Right lobe of liver (tissue), 6 donors: ENCODE results near the gene RUNX2. TPM values are rescaled to one million over a fixed set of nuclear protein-coding genes. Genes with fewer than 3 reads are reported as not detected.

ENCODE experiments used
- ATAC-seq, 4 donors: fragments of 200-7000 bp; cut with Tn5 transposase; one replicate each; pipeline ENCODE4 v1.9.1; 2020; ENCODE audit warnings: mild to moderate bottlenecking in 4 of 4, moderate library complexity in 4 of 4
- DNase-seq, 3 donors: peaks; one replicate each; pipeline ENCODE4 v3.0.0-alpha.2; 2020
- H3K27ac ChIP-seq, 3 donors: fragments of 200-600 bp; one replicate each; pipeline ENCODE4 v1.8.0; 2022
- H3K27me3 ChIP-seq, 2 donors: fragments of 200-600 bp; one replicate each; pipeline ENCODE4 v1.8.0; 2022
- H3K36me3 ChIP-seq, 4 donors: fragments of 200-600 bp; sonication (generic) in 1 of 4; one replicate each; pipeline versions ENCODE4 v1.5.1 to v1.8.0; 2017 to 2022; ENCODE audit warnings: control low read depth in 1 of 4
- H3K4me1 ChIP-seq, 4 donors: fragments of 200-600 bp; sonication (generic) in 1 of 4; one replicate each; pipeline versions ENCODE4 v1.5.1 to v1.8.0; 2017 to 2022; ENCODE audit warnings: control low read depth in 1 of 4
- H3K4me3 ChIP-seq, 3 donors: fragments of 200-600 bp; one replicate each; pipeline ENCODE4 v1.8.0; 2022
- H3K9me3 ChIP-seq, 4 donors: fragments of 200-600 bp; sonication (generic) in 1 of 4; one replicate each; pipeline versions ENCODE4 v1.5.1 to v1.8.0; 2017 to 2022; ENCODE audit warnings: control low read depth in 1 of 4
- POLR2A ChIP-seq: fragments of 450-650 bp; IDR thresholded peaks from one replicate; pipeline ENCODE4 v1.6.1; 2017; ENCODE audit warnings: antibody characterized with exemption, mild to moderate bottlenecking
- WGBS: methylation state at CpG from one replicate; pipeline ENCODE4 v1.1.6; 2018; ENCODE audit warnings: low coverage, low lambda C conversion rate; ENCODE audit not compliant: insufficient coverage; ENCODE audit errors: missing lambda C conversion rate; 5-methylcytosine and 5-hydroxymethylcytosine counted together
- intact Hi-C, 2 donors: fragments of 100-400 bp; cut with DNase I; formaldehyde crosslinking; loops; one replicate each; pipeline versions ENCODE4 v1.11.2 to v1.14.1; 2022
- total RNA-seq, 6 experiments: library from RNA; depleted of rRNA in 2 of 6; stranded (reverse); fragments of >200 nt in 2 of 6; fragmentation: NEBNext Ultra II Directional in 3 of 6; extraction: Animal tissue kit (Norgen Biotek cat#: 25700) in 3 of 6; gene quantifications; one replicate each; pipeline versions ENCODE4 v1.1.0 to v1.2.4, GENCODE V29; 2016 to 2023
- TF ChIP-seq, protein P1 (sequence below), 4 donors: fragments of 200-600 bp in 3 of 4; fragments of 450-650 bp in 1 of 4; IDR thresholded peaks; one replicate each; pipeline versions ENCODE4 v1.5.1 to v1.8.0; 2016 to 2022; ENCODE audit warnings: antibody characterized with exemption in 4 of 4, mild to moderate bottlenecking in 2 of 4
- donor health status: DM: no; HTN: yes; CAD: no.
- donor health status: DM: no; HTN: no; CAD: no.
- donor health status: DM: no; HTN: no; CAD: no.
- donor health status: DM: no; HTN: yes; CAD: no.
- donor health status: DM: no; HTN: yes; CAD: no.

RUNX2 gene
- total RNA-seq, 6 experiments from 2014 or later = 0.15 to 0.80 (median 0.43) TPM

DNA sequence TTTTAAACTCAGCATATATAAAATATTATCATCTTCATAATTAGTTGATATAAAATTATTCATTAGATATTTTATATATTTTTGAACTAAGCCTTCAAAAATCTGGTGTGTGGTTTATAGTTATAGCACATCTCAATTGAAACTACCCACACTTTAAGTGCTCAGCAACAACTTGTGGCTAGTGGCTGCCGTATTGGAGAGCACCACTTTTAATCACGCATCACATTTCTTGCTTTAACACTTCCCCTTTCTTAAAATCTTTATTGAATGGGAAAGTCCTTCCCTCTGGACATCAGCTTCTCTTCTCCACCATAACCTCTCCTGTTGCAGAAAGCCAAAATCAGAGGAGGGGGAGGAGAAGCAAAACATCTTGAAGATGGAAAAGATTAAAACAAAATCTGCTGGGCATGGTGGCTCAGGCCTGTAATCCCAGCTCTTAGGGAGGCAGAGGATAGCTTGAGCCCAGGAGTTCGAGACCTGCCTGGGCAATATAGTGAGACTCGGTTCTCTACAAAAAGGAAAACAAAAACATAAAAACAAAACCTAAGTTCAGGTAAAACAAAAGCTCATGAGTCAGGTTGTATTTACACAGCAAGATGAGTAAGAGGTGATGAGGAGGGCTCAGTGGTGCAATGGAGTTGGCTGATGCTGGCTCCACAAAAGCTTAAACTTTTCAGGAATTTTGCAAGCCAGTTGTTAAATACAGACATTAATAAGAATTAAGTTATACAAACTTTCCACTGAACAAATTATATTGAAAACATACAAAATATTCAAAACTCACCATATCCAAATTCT lies 286.6 kb downstream of the RUNX2 start:
- no peak for ATAC-seq
- no peak overlapping the region for H3K4me3 ChIP-seq
- no peak for DNase-seq
- intact Hi-C loops = no loop called here
- no peaks in the 10 kb centered on the region for H3K36me3 ChIP-seq
- TF ChIP-seq, protein P1, sequence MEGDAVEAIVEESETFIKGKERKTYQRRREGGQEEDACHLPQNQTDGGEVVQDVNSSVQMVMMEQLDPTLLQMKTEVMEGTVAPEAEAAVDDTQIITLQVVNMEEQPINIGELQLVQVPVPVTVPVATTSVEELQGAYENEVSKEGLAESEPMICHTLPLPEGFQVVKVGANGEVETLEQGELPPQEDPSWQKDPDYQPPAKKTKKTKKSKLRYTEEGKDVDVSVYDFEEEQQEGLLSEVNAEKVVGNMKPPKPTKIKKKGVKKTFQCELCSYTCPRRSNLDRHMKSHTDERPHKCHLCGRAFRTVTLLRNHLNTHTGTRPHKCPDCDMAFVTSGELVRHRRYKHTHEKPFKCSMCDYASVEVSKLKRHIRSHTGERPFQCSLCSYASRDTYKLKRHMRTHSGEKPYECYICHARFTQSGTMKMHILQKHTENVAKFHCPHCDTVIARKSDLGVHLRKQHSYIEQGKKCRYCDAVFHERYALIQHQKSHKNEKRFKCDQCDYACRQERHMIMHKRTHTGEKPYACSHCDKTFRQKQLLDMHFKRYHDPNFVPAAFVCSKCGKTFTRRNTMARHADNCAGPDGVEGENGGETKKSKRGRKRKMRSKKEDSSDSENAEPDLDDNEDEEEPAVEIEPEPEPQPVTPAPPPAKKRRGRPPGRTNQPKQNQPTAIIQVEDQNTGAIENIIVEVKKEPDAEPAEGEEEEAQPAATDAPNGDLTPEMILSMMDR (IDR thresholded peaks at IDR 0.05) = no peak
- no peak for TF ChIP-seq POLR2A
- H3K4me1 ChIP-seq = no peaks in the 10 kb centered on the region
- H3K9me3 ChIP-seq = no peaks in the 10 kb centered on the region
- no peaks in the 10 kb centered on the region for H3K27me3 ChIP-seq
- 66% methylated on average over 4 of the region's 4 CpGs for WGBS
- H3K27ac ChIP-seq = no peak overlapping the region

DNA sequence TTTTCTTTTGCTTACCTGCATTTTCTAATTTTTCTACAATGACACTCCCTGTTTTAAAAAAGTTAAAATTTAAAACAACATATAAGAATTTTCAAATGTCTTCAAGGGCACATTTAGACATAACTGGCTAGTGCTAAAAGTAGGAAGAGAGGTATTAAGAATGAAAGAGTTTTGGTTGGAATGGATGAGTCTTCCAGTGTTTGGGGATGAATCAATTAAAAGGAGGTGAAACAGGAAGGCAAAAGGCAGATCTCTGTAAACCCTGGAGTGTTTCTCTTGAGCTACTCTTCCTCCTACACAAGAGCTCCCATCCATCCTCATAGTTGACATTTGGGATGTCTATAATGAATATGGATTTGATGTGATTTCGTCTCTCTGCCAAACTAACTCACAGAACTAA lies 288.1 kb downstream of the RUNX2 start:
- no peaks in the 10 kb centered on the region for H3K4me1 ChIP-seq
- 75% methylated on average over 1 of the region's 1 CpG for WGBS
- intact Hi-C loops = no loop called here
- no peak for ATAC-seq
- no peak overlapping the region for H3K27ac ChIP-seq
- no peak overlapping the region for H3K4me3 ChIP-seq
- TF ChIP-seq, protein P1 (IDR thresholded peaks at IDR 0.05) = no peak
- TF ChIP-seq POLR2A = no peak
- no peak for DNase-seq
- H3K36me3 ChIP-seq = no peaks in the 10 kb centered on the region
- no peaks in the 10 kb centered on the region for H3K9me3 ChIP-seq
- no peaks in the 10 kb centered on the region for H3K27me3 ChIP-seq

DNA sequence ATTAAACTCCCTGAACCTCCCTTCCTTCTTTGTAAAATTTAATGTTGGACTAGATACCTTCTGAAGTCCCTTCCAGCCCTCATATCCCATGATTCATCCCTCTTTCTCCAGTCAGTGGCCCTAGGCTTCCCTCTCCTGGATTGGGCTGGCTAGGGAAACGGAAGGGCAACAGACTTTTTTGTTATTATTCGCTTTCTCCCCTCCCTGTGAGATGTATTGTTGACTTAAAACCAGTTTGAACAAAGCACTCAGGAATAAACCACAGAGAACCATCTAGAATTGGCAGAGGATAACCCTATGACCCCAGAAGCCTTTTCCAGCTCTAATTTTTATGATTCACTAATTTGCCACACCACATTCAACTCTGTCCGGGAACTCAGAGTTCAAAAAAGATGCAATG lies 289.3 kb downstream of the RUNX2 start:
- intact Hi-C loops = no loop called here
- Histone ChIP-seq H3K27ac (no peak overlapping the region), H3K4me3 (no peak overlapping the region), H3K36me3 (no peaks in the 10 kb centered on the region), H3K9me3 (no peaks in the 10 kb centered on the region), H3K4me1 (no peaks in the 10 kb centered on the region), H3K27me3 (no peaks in the 10 kb centered on the region)
- WGBS = 100% methylated on average over 3 of the region's 3 CpGs
- no peak for DNase-seq
- TF ChIP-seq POLR2A = no peak
- TF ChIP-seq, protein P1 (IDR thresholded peaks at IDR 0.05) = no peak
- ATAC-seq = no peak

DNA sequence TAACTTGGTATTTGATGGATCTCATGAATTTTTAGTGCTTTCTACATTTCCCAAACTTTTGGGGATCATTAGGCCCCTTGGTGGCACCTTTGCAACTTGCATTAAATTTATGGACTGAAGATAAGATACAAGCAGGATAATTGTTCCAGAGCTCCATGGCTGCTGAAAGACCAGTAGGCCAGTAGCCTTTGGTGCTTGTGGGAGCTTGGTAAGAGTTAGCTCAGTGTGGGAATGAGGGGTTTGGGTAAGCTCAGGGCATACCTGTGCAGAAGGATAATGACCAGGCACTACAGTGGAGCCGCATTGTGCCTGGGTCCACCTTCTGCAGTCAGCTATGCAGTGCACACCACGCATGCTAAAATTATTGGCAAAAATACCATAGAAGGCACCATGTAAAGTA lies 290.1 kb downstream of the RUNX2 start:
- no peak overlapping the region for H3K27ac ChIP-seq
- ATAC-seq (no peak), DNase-seq (no peak)
- intact Hi-C loops = no loop called here
- WGBS = 69% methylated on average over 2 of the region's 2 CpGs
- no peaks in the 10 kb centered on the region for H3K4me1 ChIP-seq
- H3K36me3 ChIP-seq = no peaks in the 10 kb centered on the region
- H3K9me3 ChIP-seq = no peaks in the 10 kb centered on the region
- no peak for TF ChIP-seq POLR2A
- TF ChIP-seq, protein P1 (IDR thresholded peaks at IDR 0.05) = no peak
- H3K4me3 ChIP-seq = no peak overlapping the region
- H3K27me3 ChIP-seq = no peaks in the 10 kb centered on the region
